Hepatocyte (in vitro differentiated cells): Measurements from ENCODE around the gene SCUBE2. TPM values are rescaled to one million over a fixed set of nuclear protein-coding genes. Genes with fewer than 3 reads are reported as not detected.

Source experiments
- DNase-seq: peaks from one replicate; pipeline ENCODE4 v3.0.0-alpha.2; 2016; ENCODE audit warnings: low spot score
- H2AFZ ChIP-seq: fragments of 200-600 bp; sonication (generic); 2 replicates; pipeline ENCODE4 v1.6.0; 2016; ENCODE audit warnings: antibody characterized with exemption, mild to moderate bottlenecking
- H3K27ac ChIP-seq: fragments of 200-600 bp; sonication (generic); 2 replicates; pipeline ENCODE4 v1.5.1; 2016; ENCODE audit warnings: mild to moderate bottlenecking
- H3K27me3 ChIP-seq: fragments of 200-600 bp; sonication (generic); 2 replicates; pipeline ENCODE4 v1.6.1; 2016
- H3K36me3 ChIP-seq: fragments of 200-600 bp; sonication (generic); replicated peaks from 2 replicates; pipeline ENCODE4 v1.5.1; 2016; ENCODE audit warnings: low read depth; ENCODE audit not compliant: insufficient read depth
- H3K4me1 ChIP-seq: fragments of 200-600 bp; sonication (generic); 2 replicates; pipeline ENCODE4 v1.5.1; 2016; ENCODE audit warnings: mild to moderate bottlenecking, moderate library complexity; ENCODE audit not compliant: insufficient read depth
- H3K4me2 ChIP-seq: fragments of 200-600 bp; sonication (generic); 2 replicates; pipeline ENCODE4 v1.6.0; 2016
- H3K4me3 ChIP-seq: fragments of 200-600 bp; sonication (generic); 2 replicates; pipeline ENCODE4 v1.5.1; 2016; ENCODE audit warnings: mild to moderate bottlenecking
- H3K79me2 ChIP-seq: fragments of 200-600 bp; sonication (generic); 2 replicates; pipeline ENCODE4 v1.6.0; 2017; ENCODE audit warnings: mild to moderate bottlenecking
- H3K9me2 ChIP-seq: fragments of 200-600 bp; sonication (generic); replicated peaks from 2 replicates; pipeline ENCODE4 v1.6.0; 2017; ENCODE audit warnings: mild to moderate bottlenecking; ENCODE audit not compliant: insufficient read depth
- H3K9me3 ChIP-seq: fragments of 200-600 bp; sonication (generic); 2 replicates; pipeline ENCODE4 v1.5.1; 2016; ENCODE audit warnings: low read depth, mild to moderate bottlenecking
- H4K20me1 ChIP-seq: fragments of 200-600 bp; sonication (generic); 2 replicates; pipeline ENCODE4 v1.6.0; 2016; ENCODE audit warnings: mild to moderate bottlenecking; ENCODE audit not compliant: insufficient read depth, poor library complexity, severe bottlenecking
- CTCF ChIP-seq: fragments of 200-600 bp; sonication (generic); IDR thresholded peaks from 2 replicates; pipeline ENCODE4 v1.5.1; 2016; ENCODE audit warnings: antibody characterized with exemption, mild to moderate bottlenecking; ENCODE audit not compliant: poor library complexity
- EZH2 ChIP-seq: fragments of 200-600 bp; sonication (generic); IDR thresholded peaks from 2 replicates; pipeline ENCODE4 v1.6.1; 2016; ENCODE audit warnings: antibody characterized with exemption, mild to moderate bottlenecking, borderline replicate concordance
- EZH2phosphoT487 ChIP-seq: fragments of 200-600 bp; sonication (generic); IDR thresholded peaks from one replicate; pipeline ENCODE4 v1.6.1; 2018; ENCODE audit warnings: antibody characterized with exemption, mild to moderate bottlenecking, low read depth, moderate library complexity; ENCODE audit not compliant: unreplicated experiment, severe bottlenecking
- WGBS: methylation state at CpG from one replicate; pipeline ENCODE4 v1.1.6; 2016; ENCODE audit warnings: low lambda C conversion rate; ENCODE audit errors: missing lambda C conversion rate; 5-methylcytosine and 5-hydroxymethylcytosine counted together
- polyA plus RNA-seq: library from polyadenylated mRNA; unstranded; fragments of >200 nt; fragmentation: Nextera tagmentation; extraction: Ambion mirVana; gene quantifications from 2 replicates; pipeline ENCODE4 v1.2.1, GENCODE V29; 2016
- total RNA-seq: library from RNA; depleted of rRNA; stranded (reverse); fragments of >200 nt; gene quantifications from 2 replicates; pipeline ENCODE4 v1.2.3, GENCODE V29; 2014

Gene SCUBE2
- total and polyA plus RNA-seq, 2 experiments from 2014 or later, result 8.6 to 8.9 TPM

GRCh38 chr11:9041747-9042146 is 49.7 kb downstream of the SCUBE2 start:
- H3K79me2 ChIP-seq, result no peaks in the 10 kb centered on the region
- TF ChIP-seq EZH2, result no peak
- no peak for TF ChIP-seq CTCF
- no peak for TF ChIP-seq EZH2phosphoT487
- DNase-seq, result no peak
- no peak overlapping the region for H3K4me2 ChIP-seq
- H3K27ac ChIP-seq, result no peak overlapping the region
- peaks cover 1% of the 10 kb centered on the region for H3K4me1 ChIP-seq
- H3K36me3 ChIP-seq, result no peaks in the 10 kb centered on the region
- H3K9me2 ChIP-seq, result no peaks in the 10 kb centered on the region
- 94% methylated on average over 2 of the region's 2 CpGs for WGBS
- H3K27me3 ChIP-seq, result no peaks in the 10 kb centered on the region
- H3K4me3 ChIP-seq, result no peak overlapping the region
- H4K20me1 ChIP-seq, result no peaks in the 10 kb centered on the region
- no peak overlapping the region for H2AFZ ChIP-seq
- no peaks in the 10 kb centered on the region for H3K9me3 ChIP-seq

GRCh38 chr11:9040410-9040809 is 51.0 kb downstream of the SCUBE2 start:
- Histone ChIP-seq H4K20me1 (no peaks in the 10 kb centered on the region), H3K36me3 (no peaks in the 10 kb centered on the region), H3K4me3 (no peak overlapping the region), H3K4me1 (no peaks in the 10 kb centered on the region), H3K4me2 (no peak overlapping the region), H3K9me3 (no peaks in the 10 kb centered on the region), H3K27ac (no peak overlapping the region), H3K9me2 (no peaks in the 10 kb centered on the region), H3K79me2 (no peaks in the 10 kb centered on the region), H2AFZ (no peak overlapping the region), H3K27me3 (no peaks in the 10 kb centered on the region)
- no peak for DNase-seq
- TF ChIP-seq CTCF, result no peak
- TF ChIP-seq EZH2phosphoT487, result no peak
- TF ChIP-seq EZH2, result no peak
- 93% methylated on average over 7 of the region's 10 CpGs for WGBS

- Histone ChIP-seq H3K79me2 (no peaks in the 10 kb centered on the region), H3K9me2 (no peaks in the 10 kb centered on the region), H3K27me3 (no peaks in the 10 kb centered on the region), H3K4me2 (no peak overlapping the region), H3K27ac (no peak overlapping the region), H3K36me3 (no peaks in the 10 kb centered on the region), H3K4me1 (no peaks in the 10 kb centered on the region), H2AFZ (no peak overlapping the region), H3K9me3 (no peaks in the 10 kb centered on the region), H3K4me3 (no peak overlapping the region), H4K20me1 (no peaks in the 10 kb centered on the region)
- 98% methylated on average over 19 of the region's 19 CpGs for WGBS
- TF ChIP-seq EZH2phosphoT487 (no peak), CTCF (no peak)
- no peak for DNase-seq
Measured at GRCh38 chr11:9039863-9040262, 51.5 kb downstream of the SCUBE2 start.

GRCh38 chr11:9039198-9039597 is 52.2 kb downstream of the SCUBE2 start:
- H3K4me3 ChIP-seq, result no peak overlapping the region
- 95% methylated on average over 9 of the region's 9 CpGs for WGBS
- TF ChIP-seq EZH2phosphoT487 (no peak), CTCF (no peak), EZH2 (no peak)
- DNase-seq, result peak; percentile 24
- H3K4me2 ChIP-seq, result no peak overlapping the region
- no peaks in the 10 kb centered on the region for H3K36me3 ChIP-seq
- no peaks in the 10 kb centered on the region for H3K79me2 ChIP-seq
- no peaks in the 10 kb centered on the region for H3K4me1 ChIP-seq
- H3K27me3 ChIP-seq, result no peaks in the 10 kb centered on the region
- H3K9me2 ChIP-seq, result no peaks in the 10 kb centered on the region
- no peak overlapping the region for H2AFZ ChIP-seq
- H3K27ac ChIP-seq, result no peak overlapping the region
- H3K9me3 ChIP-seq, result no peaks in the 10 kb centered on the region
- H4K20me1 ChIP-seq, result no peaks in the 10 kb centered on the region
